Endodermal cell (in vitro differentiated cells): ENCODE measurements around the gene TSKU. TPM values are rescaled to one million over a fixed set of nuclear protein-coding genes. Genes with fewer than 3 reads are reported as not detected.

ENCODE experiments used
- DNase-seq: peaks from one replicate; pipeline ENCODE4 v3.0.0-alpha.2; 2017
- H3K27ac ChIP-seq: 2 replicates; pipeline ENCODE4 v1.5.1; 2013; ENCODE audit warnings: mild to moderate bottlenecking, low read depth, low read length, moderate library complexity
- H3K27me3 ChIP-seq: 2 replicates; pipeline ENCODE4 v1.6.1; 2013; ENCODE audit warnings: mild to moderate bottlenecking, low read length, moderate library complexity; ENCODE audit not compliant: insufficient read depth, control insufficient read depth, poor library complexity, severe bottlenecking
- H3K36me3 ChIP-seq: 2 replicates; pipeline ENCODE4 v1.7.0; 2013; ENCODE audit warnings: mild to moderate bottlenecking, low read length, moderate library complexity; ENCODE audit not compliant: control insufficient read depth, insufficient read depth
- H3K4me1 ChIP-seq: one replicate; pipeline ENCODE4 v1.7.0; 2013; ENCODE audit warnings: low read length; ENCODE audit not compliant: control insufficient read depth, insufficient read depth
- H3K4me3 ChIP-seq: 2 replicates; pipeline ENCODE4 v1.5.1; 2013; ENCODE audit warnings: mild to moderate bottlenecking, low read length, moderate library complexity
- H3K9ac ChIP-seq: 2 replicates; pipeline ENCODE4 v1.6.1; 2013; ENCODE audit warnings: mild to moderate bottlenecking, low read length, moderate library complexity; ENCODE audit not compliant: poor library complexity, severe bottlenecking; ENCODE audit errors: extremely low read depth
- H3K9me3 ChIP-seq: 2 replicates; pipeline ENCODE4 v1.6.1; 2013; ENCODE audit warnings: mild to moderate bottlenecking, low read length, moderate library complexity; ENCODE audit not compliant: control insufficient read depth
- H3K27ac Mint-ChIP-seq: 2 replicates; pipeline ENCODE4 v1.8.0; 2020; ENCODE audit warnings: mixed read lengths
- H3K27me3 Mint-ChIP-seq: 2 replicates; pipeline ENCODE4 v1.8.0; 2021; ENCODE audit warnings: mild to moderate bottlenecking, mixed read lengths; ENCODE audit not compliant: insufficient read depth
- H3K36me3 Mint-ChIP-seq: 2 replicates; pipeline ENCODE4 v1.8.0; 2020; ENCODE audit warnings: low read depth, mixed read lengths
- H3K4me1 Mint-ChIP-seq: 2 replicates; pipeline ENCODE4 v1.8.0; 2020; ENCODE audit warnings: mixed read lengths
- H3K4me3 Mint-ChIP-seq: 2 replicates; pipeline ENCODE4 v1.8.0; 2020; ENCODE audit warnings: mild to moderate bottlenecking, moderate library complexity, mixed read lengths
- H3K9me3 Mint-ChIP-seq: 2 replicates; pipeline ENCODE4 v1.8.0; 2020; ENCODE audit warnings: mild to moderate bottlenecking, mixed read lengths
- CTCF ChIP-seq: fragments of 200-600 bp; sonication (generic); conservative IDR thresholded peaks from 2 replicates; pipeline ENCODE4 v1.5.0; 2021; ENCODE audit warnings: antibody characterized with exemption, mild to moderate bottlenecking
- WGBS, 2 experiments: methylation state at CpG; one replicate each; pipeline versions ENCODE4 v1.1.5 to v1.1.7; 2013; ENCODE audit warnings: missing lambda C conversion rate in 2 of 2, mixed read lengths in 1 of 2; ENCODE audit not compliant: insufficient coverage in 1 of 2, insufficient read length in 1 of 2; 5-methylcytosine and 5-hydroxymethylcytosine counted together
- total RNA-seq, 2 donors: library from RNA; stranded (reverse); fragmentation: NEBNext Ultra II Directional in 1 of 2; extraction: Animal tissue kit (Norgen Biotek cat#: 25700) in 1 of 2; gene quantifications; 2 replicates in 1 of 2; 3 replicates in 1 of 2; pipeline ENCODE4 v1.2.1, GENCODE V29; 2021

The TSKU gene
- total RNA-seq, 2 donors from 2014 or later = 105 to 130 TPM

GRCh38 chr11:76753950-76754349 lies 29.2 kb upstream of the TSKU start:
- WGBS, 2 experiments = 80 to 100% methylated on average over 3 to 10 of the region's 10 CpGs
- no peaks in the 10 kb centered on the region for H3K9me3 Mint-ChIP-seq
- no peak overlapping the region for H3K27ac ChIP-seq
- no peak overlapping the region for H3K4me3 ChIP-seq
- H3K4me1 Mint-ChIP-seq = peaks cover 33% of the 10 kb centered on the region
- no peak for TF ChIP-seq CTCF
- no peak overlapping the region for H3K27ac Mint-ChIP-seq
- H3K27me3 ChIP-seq = no peaks in the 10 kb centered on the region
- no peaks in the 10 kb centered on the region for H3K9me3 ChIP-seq
- peaks cover 12% of the 10 kb centered on the region for H3K4me1 ChIP-seq
- H3K36me3 Mint-ChIP-seq = no peaks in the 10 kb centered on the region
- peaks cover 2% of the 10 kb centered on the region for H3K27me3 Mint-ChIP-seq
- DNase-seq = no peak
- H3K4me3 Mint-ChIP-seq = no peak overlapping the region
- H3K36me3 ChIP-seq = no peaks in the 10 kb centered on the region
- H3K9ac ChIP-seq = no peak overlapping the region

- no peaks in the 10 kb centered on the region for H3K9me3 ChIP-seq
- Mint-ChIP-seq H3K9me3 (no peaks in the 10 kb centered on the region), H3K27me3 (peaks cover 2% of the 10 kb centered on the region), H3K36me3 (no peaks in the 10 kb centered on the region), H3K4me1 (peaks cover 55% of the 10 kb centered on the region), H3K27ac (no peak overlapping the region), H3K4me3 (no peak overlapping the region)
- no peak overlapping the region for H3K9ac ChIP-seq
- DNase-seq = no peak
- WGBS, 2 experiments = 96% methylated on average over 5 to 6 of the region's 6 CpGs
- H3K4me1 ChIP-seq = peaks cover 23% of the 10 kb centered on the region
- no peak overlapping the region for H3K27ac ChIP-seq
- no peaks in the 10 kb centered on the region for H3K36me3 ChIP-seq
- no peak for TF ChIP-seq CTCF
- H3K4me3 ChIP-seq = no peak overlapping the region
- no peaks in the 10 kb centered on the region for H3K27me3 ChIP-seq
Observed at GRCh38 chr11:76756341-76756741, 26.8 kb upstream of the TSKU start.

GRCh38 chr11:76758311-76758710 lies 24.8 kb upstream of the TSKU start:
- Histone ChIP-seq H3K9me3 (no peaks in the 10 kb centered on the region), H3K4me3 (no peak overlapping the region), H3K27ac (no peak overlapping the region), H3K27me3 (no peaks in the 10 kb centered on the region), H3K9ac (no peak overlapping the region), H3K36me3 (no peaks in the 10 kb centered on the region), H3K4me1 (peaks cover 26% of the 10 kb centered on the region)
- H3K4me3 Mint-ChIP-seq = no peak overlapping the region
- 95 to 96% methylated on average over 8 to 9 of the region's 9 CpGs for WGBS, 2 experiments
- no peak for DNase-seq
- H3K9me3 Mint-ChIP-seq = no peaks in the 10 kb centered on the region
- peak overlapping the region; percentile 87 for H3K27ac Mint-ChIP-seq
- peaks cover 52% of the 10 kb centered on the region for H3K4me1 Mint-ChIP-seq
- no peak for TF ChIP-seq CTCF
- H3K36me3 Mint-ChIP-seq = no peaks in the 10 kb centered on the region
- peaks cover 2% of the 10 kb centered on the region for H3K27me3 Mint-ChIP-seq
